H9 (cell line): ENCODE results near the gene PERCC1. TPM values are rescaled to one million over a fixed set of nuclear protein-coding genes. Genes with fewer than 3 reads are reported as not detected.

Experiments used
- DNase-seq: peaks from one replicate; pipeline ENCODE4 v3.0.0-alpha.2; 2017
- H2AFZ ChIP-seq: one replicate; pipeline ENCODE4 v1.6.1; 2013; ENCODE audit warnings: mild to moderate bottlenecking, low read length, control low read depth, moderate library complexity
- H2AK5ac ChIP-seq: 2 replicates; pipeline ENCODE4 v1.6.1; 2013; ENCODE audit warnings: low read length, control low read depth, mixed read lengths; ENCODE audit not compliant: insufficient read length
- H2BK120ac ChIP-seq: one replicate; pipeline ENCODE4 v1.6.1; 2013; ENCODE audit warnings: low read depth, mild to moderate bottlenecking, low read length, control low read depth, inconsistent platforms; ENCODE audit not compliant: poor library complexity, severe bottlenecking
- H2BK12ac ChIP-seq: 2 replicates; pipeline ENCODE4 v1.6.1; 2013; ENCODE audit warnings: low read length, control low read depth, mixed read lengths, low read depth; ENCODE audit not compliant: insufficient read length
- H2BK15ac ChIP-seq: 2 replicates; pipeline ENCODE4 v1.6.1; 2013; ENCODE audit warnings: low read depth, low read length, control low read depth
- H2BK20ac ChIP-seq: one replicate; pipeline ENCODE4 v1.6.1; 2013; ENCODE audit warnings: low read depth, mild to moderate bottlenecking, low read length, control low read depth, inconsistent platforms; ENCODE audit not compliant: poor library complexity, severe bottlenecking
- H2BK5ac ChIP-seq: 2 replicates; pipeline ENCODE4 v1.6.1; 2013; ENCODE audit warnings: low read length, control low read depth, mixed read lengths; ENCODE audit not compliant: insufficient read length
- H3K14ac ChIP-seq: 2 replicates; pipeline ENCODE4 v1.6.1; 2013; ENCODE audit warnings: low read length, control low read depth; ENCODE audit not compliant: insufficient read depth
- H3K18ac ChIP-seq: 2 replicates; pipeline ENCODE4 v1.6.1; 2013; ENCODE audit warnings: low read depth, mild to moderate bottlenecking, mixed read lengths, low read length, control low read depth; ENCODE audit not compliant: insufficient read length
- H3K23ac ChIP-seq: 2 replicates; pipeline ENCODE4 v1.6.1; 2013; ENCODE audit warnings: low read length, control low read depth, mixed read lengths, low read depth; ENCODE audit not compliant: insufficient read length
- H3K23me2 ChIP-seq: 2 replicates; pipeline ENCODE4 v1.6.1; 2013; ENCODE audit warnings: low read depth, mild to moderate bottlenecking, mixed read lengths, low read length, control low read depth; ENCODE audit not compliant: insufficient read length, poor library complexity, severe bottlenecking
- H3K27ac ChIP-seq: 2 replicates; pipeline ENCODE4 v1.5.1; 2013; ENCODE audit warnings: low read length, control low read depth, mixed read lengths, low read depth; ENCODE audit not compliant: insufficient read length
- H3K27me3 ChIP-seq: 2 replicates; pipeline ENCODE4 v1.6.1; 2013; ENCODE audit warnings: low read length, control low read depth, inconsistent platforms; ENCODE audit not compliant: insufficient read depth
- H3K4ac ChIP-seq: 2 replicates; pipeline ENCODE4 v1.6.1; 2013; ENCODE audit warnings: low read depth, mild to moderate bottlenecking, control low read depth, inconsistent platforms, low read length, moderate library complexity
- H3K4me1 ChIP-seq: 2 replicates; pipeline ENCODE4 v1.6.1; 2013; ENCODE audit warnings: low read length, control low read depth, inconsistent platforms; ENCODE audit not compliant: insufficient read depth
- H3K4me2 ChIP-seq: 2 replicates; pipeline ENCODE4 v1.6.1; 2013; ENCODE audit warnings: low read length, control low read depth, mixed read lengths; ENCODE audit not compliant: insufficient read length, insufficient read depth
- H3K56ac ChIP-seq: 2 replicates; pipeline ENCODE4 v1.6.1; 2013; ENCODE audit warnings: low read depth, mild to moderate bottlenecking, mixed read lengths, low read length, control low read depth; ENCODE audit not compliant: insufficient read length
- H3K79me1 ChIP-seq: 2 replicates; pipeline ENCODE4 v1.6.1; 2013; ENCODE audit warnings: low read depth, mild to moderate bottlenecking, moderate library complexity, low read length, control low read depth, inconsistent platforms; ENCODE audit not compliant: insufficient read depth, poor library complexity, severe bottlenecking
- H3K79me2 ChIP-seq: 2 replicates; pipeline ENCODE4 v1.6.1; 2013; ENCODE audit warnings: low read length, control low read depth, inconsistent platforms; ENCODE audit not compliant: insufficient read depth
- H3K9ac ChIP-seq: 2 replicates; pipeline ENCODE4 v1.6.1; 2013; ENCODE audit warnings: low read length, control low read depth, mixed read lengths; ENCODE audit not compliant: insufficient read length; ENCODE audit errors: extremely low read depth
- H3K9me3 ChIP-seq: one replicate; pipeline ENCODE4 v1.6.1; 2013; ENCODE audit warnings: low read depth, low read length, inconsistent platforms; ENCODE audit not compliant: control insufficient read depth
- H3T11ph ChIP-seq: one replicate; pipeline ENCODE4 v1.6.1; 2013; ENCODE audit warnings: mild to moderate bottlenecking, low read length, control low read depth, inconsistent platforms
- H4K20me1 ChIP-seq: one replicate; pipeline ENCODE4 v1.6.1; 2013; ENCODE audit not compliant: control insufficient read depth, insufficient read length, insufficient read depth
- H4K5ac ChIP-seq: 2 replicates; pipeline ENCODE4 v1.6.1; 2013; ENCODE audit warnings: low read depth, mild to moderate bottlenecking, mixed read lengths, low read length, control low read depth; ENCODE audit not compliant: insufficient read length
- H4K8ac ChIP-seq: replicated peaks from 2 replicates; pipeline ENCODE4 v1.6.1; 2013; ENCODE audit warnings: low read length, control low read depth, mixed read lengths, low read depth; ENCODE audit not compliant: insufficient read length
- H4K91ac ChIP-seq: 2 replicates; pipeline ENCODE4 v1.6.1; 2013; ENCODE audit warnings: low read depth, mild to moderate bottlenecking, moderate library complexity, mixed read lengths, low read length, control low read depth; ENCODE audit not compliant: insufficient read length
- H3K27ac Mint-ChIP-seq, 3 experiments: 2 replicates in 2 of 3; 3 replicates in 1 of 3; pipeline ENCODE4 v1.8.0; 2020 to 2021; ENCODE audit warnings: mixed read lengths in 3 of 3, mild to moderate bottlenecking in 1 of 3, moderate library complexity in 1 of 3
- H3K27me3 Mint-ChIP-seq: 2 replicates; pipeline ENCODE4 v1.8.0; 2021; ENCODE audit warnings: low read depth, mild to moderate bottlenecking, moderate library complexity, mixed read lengths
- H3K36me3 Mint-ChIP-seq, 3 experiments: 2 replicates in 2 of 3; 3 replicates in 1 of 3; pipeline ENCODE4 v1.8.0; 2020 to 2021; ENCODE audit warnings: low read depth in 3 of 3, mixed read lengths in 3 of 3; ENCODE audit not compliant: insufficient read depth in 1 of 3
- H3K4me1 Mint-ChIP-seq, 2 experiments: 2 replicates each; pipeline ENCODE4 v1.8.0; 2020; ENCODE audit warnings: mixed read lengths in 2 of 2
- H3K4me3 Mint-ChIP-seq, 2 experiments: 2 replicates in 1 of 2; 3 replicates in 1 of 2; pipeline ENCODE4 v1.8.0; 2020 to 2021; ENCODE audit warnings: mild to moderate bottlenecking in 2 of 2, mixed read lengths in 2 of 2, moderate library complexity in 1 of 2
- H3K9me3 Mint-ChIP-seq, 2 experiments: 2 replicates in 1 of 2; 3 replicates in 1 of 2; pipeline ENCODE4 v1.8.0; 2020; ENCODE audit warnings: mild to moderate bottlenecking in 2 of 2, mixed read lengths in 2 of 2, moderate library complexity in 1 of 2
- CTCF ChIP-seq: fragments of 200-600 bp; sonication (generic); conservative IDR thresholded peaks from 3 replicates; pipeline ENCODE4 v1.8.0; 2021; ENCODE audit warnings: antibody characterized with exemption, mild to moderate bottlenecking
- WGBS: extraction: QIAGEN DNeasy Blood & Tissue Kit; methylation state at CpG from one replicate; pipeline ENCODE4 v1.1.7; 2013; ENCODE audit warnings: missing lambda C conversion rate, low lambda C conversion rate, mixed read lengths; ENCODE audit not compliant: insufficient read length; ENCODE audit errors: extremely low coverage; 5-methylcytosine and 5-hydroxymethylcytosine counted together
- total RNA-seq: library from RNA; stranded (reverse); gene quantifications from 2 replicates; pipeline ENCODE4 v1.2.1, GENCODE V29; 2021

Gene PERCC1
- total RNA-seq, 1 experiment from 2014 or later = not detected

- H3K23me2 ChIP-seq = no peaks in the 10 kb centered on the region
- H2BK120ac ChIP-seq = no peak overlapping the region
- H4K20me1 ChIP-seq = no peaks in the 10 kb centered on the region
- no peak overlapping the region for H3K27ac Mint-ChIP-seq
- H3K9me3 Mint-ChIP-seq = no peaks in the 10 kb centered on the region
- no peak overlapping the region for H2BK5ac ChIP-seq
- no peak overlapping the region for H3T11ph ChIP-seq
- H3K79me1 ChIP-seq = no peaks in the 10 kb centered on the region
- no peaks in the 10 kb centered on the region for H3K27me3 Mint-ChIP-seq
- H2BK12ac ChIP-seq = no peak overlapping the region
- H4K5ac ChIP-seq = no peak overlapping the region
- no peak overlapping the region for H3K23ac ChIP-seq
- H2BK15ac ChIP-seq = no peak overlapping the region
- no peak overlapping the region for H3K14ac ChIP-seq
- H3K4me2 ChIP-seq = peak overlapping the region; percentile 45
- no peak for TF ChIP-seq CTCF
- peak overlapping the region; percentile 69 to 78 for H3K4me3 Mint-ChIP-seq
- H3K9me3 ChIP-seq = no peaks in the 10 kb centered on the region
- no CpG with 5 or more reads among the region's 42 CpGs for WGBS
- peak; percentile 86 for DNase-seq
- H2BK20ac ChIP-seq = no peak overlapping the region
- peaks cover 0 to 8% (median 4%) of the 10 kb centered on the region in 3 experiments; a peak in 3 of 7 replicates for H3K36me3 Mint-ChIP-seq
- H3K4me1 ChIP-seq = no peaks in the 10 kb centered on the region
- no peak overlapping the region for H2AK5ac ChIP-seq
- no peak overlapping the region for H2AFZ ChIP-seq
- peaks cover 0 to 2% of the 10 kb centered on the region in 2 experiments; a peak in 1 of 4 replicates for H3K4me1 Mint-ChIP-seq
- H4K8ac ChIP-seq = no peak overlapping the region
- H3K9ac ChIP-seq = no peak overlapping the region
- no peaks in the 10 kb centered on the region for H3K27me3 ChIP-seq
- H3K79me2 ChIP-seq = no peaks in the 10 kb centered on the region; the same call in 1 of the 2 replicates
- H3K18ac ChIP-seq = no peak overlapping the region
- H3K56ac ChIP-seq = no peak overlapping the region
- no peak overlapping the region for H3K27ac ChIP-seq
- H3K4ac ChIP-seq = no peak overlapping the region
- no peak overlapping the region for H4K91ac ChIP-seq
Observed at GRCh38 chr16:1408171-1408837, 22.6 kb upstream of the PERCC1 start.
